Measurements from ENCODE around the gene MAP3K8.
A peak's percentile ranks its signal among the peaks of the same experiment; 100 is the strongest.

Gene MAP3K8

DNA sequence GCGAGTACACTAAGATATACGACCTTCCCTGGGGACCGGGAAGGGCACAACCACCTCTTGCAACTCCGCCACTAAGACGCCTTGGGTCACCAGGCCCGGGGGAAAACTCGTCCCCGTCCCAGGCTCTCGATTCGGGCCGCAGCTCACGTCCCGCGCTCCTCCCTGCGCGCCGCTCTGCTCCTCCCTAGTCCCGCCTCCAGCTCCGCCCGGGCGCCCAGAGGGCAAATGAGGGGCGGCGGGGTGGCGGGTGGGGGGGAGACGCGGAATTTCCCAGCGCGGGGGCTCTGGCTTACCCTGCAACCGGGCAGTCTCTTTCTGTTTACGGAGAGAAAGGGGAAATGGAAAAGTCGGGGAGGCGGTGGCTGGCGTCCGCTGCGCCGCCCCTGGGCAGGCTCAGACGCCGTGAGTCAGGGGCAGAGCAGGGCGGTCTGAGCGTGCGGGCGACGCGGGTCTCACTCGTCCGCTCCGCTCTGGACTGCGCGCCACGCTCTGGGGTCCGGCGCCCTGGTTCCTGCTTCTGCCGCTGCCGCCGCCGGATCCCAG is at the start of gene MAP3K8:
TSS of gene MAP3K8 (plus strand) at position 455 of the 543 bp plus-strand sequence. CDS start 4,755 bp downstream, outside the sequence.
- FAIRE-seq (peak; percentile 78), DNase-seq (ENCODE audit: extremely low spot score, insufficient read length, low read depth) (peak; percentile 71)

DNA sequence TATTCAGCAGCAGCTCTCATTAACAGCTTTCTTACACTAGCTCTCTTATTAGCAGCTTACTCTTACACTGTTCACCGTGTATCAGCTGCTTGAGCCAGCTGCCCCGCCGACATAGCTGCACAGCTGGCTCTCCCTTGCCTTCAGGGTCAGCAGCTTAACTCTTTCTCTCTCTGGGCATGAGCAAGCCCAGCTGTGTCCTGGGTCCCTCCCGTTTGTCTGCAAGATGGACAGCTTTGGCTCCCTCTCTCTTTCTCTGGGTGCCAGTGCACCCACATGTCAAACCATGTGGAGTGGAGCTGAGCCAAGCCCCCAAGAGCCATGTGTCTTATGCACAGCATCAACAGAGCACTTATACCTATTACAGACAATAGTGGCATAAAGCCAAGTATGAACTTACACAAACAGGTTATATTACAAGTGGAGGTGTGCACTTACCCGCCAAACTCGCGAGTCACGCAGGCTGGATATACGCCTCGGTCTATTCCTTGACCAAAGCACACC is 49.2 kb upstream of the MAP3K8 start:
- DNase-seq (ENCODE audit: extremely low spot score, insufficient read length, low read depth) (no peak), FAIRE-seq (no peak)

DNA sequence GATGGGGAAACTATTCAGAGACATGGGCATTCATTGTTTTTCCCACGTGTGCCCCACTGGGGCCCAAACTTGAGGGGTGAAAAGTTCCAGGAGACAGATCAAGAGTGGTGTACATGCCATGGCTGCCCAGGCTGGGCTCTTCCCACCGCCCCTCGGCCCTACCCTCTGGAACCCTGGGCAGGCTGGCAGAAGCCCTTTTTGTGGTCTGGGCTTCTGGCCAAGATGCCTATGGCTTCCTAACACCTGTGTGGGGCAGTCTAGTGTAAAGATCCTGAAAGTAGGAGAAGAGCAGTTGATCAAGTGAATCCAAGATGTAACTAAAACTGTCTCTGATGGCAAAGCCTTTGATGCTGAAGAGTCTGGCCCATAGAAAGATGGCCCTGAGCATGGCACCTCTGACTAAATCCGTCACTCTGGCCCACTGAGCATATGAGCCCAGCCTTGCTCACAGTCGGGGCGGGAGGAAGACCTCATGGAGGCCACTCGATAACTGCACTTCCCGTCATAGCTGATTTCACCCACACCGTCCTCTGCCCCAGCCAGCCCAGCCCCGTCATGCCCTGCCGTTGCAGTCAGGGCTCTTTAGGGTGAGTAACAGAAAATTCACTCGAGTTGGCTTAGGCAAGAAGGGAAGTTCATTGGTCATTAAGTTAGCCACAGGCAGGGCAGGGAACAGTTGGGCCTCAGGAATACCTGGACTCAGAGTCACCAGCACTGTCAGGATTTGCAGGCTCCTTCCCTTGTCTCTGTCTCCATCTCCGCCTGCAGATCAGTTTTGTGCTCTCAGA is 47.0 kb upstream of the MAP3K8 start:
- DNase-seq (ENCODE audit: extremely low spot score, insufficient read length, low read depth) (no peak), FAIRE-seq (no peak)

DNA sequence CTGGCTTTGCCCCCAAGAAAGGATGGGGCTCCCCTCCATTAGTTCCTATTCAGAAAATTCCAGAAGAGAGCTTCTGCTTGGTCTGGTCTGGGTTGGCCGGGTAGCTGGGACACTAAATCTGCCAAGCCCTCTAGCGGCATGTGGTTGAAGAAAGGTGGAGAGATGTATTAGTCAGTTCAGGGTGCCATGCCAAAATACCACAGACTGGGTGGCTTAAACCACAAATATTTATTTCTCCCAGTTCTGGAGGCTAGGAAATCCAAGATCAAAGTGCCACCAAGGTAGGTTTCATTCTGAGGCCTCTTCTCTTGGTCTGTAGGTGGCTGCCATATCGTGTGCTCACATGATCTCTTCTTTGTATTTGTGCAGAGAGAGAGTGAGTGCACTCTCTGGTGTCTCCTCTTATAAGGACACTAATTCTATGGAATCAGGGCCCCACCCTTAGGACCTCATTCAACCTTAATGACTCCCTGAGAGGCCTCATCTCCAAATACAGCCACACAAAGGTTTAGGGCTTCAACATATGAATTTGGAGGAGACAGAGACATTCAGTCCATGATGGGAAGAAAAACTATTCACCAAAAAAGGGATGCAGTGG is 46.2 kb upstream of the MAP3K8 start:
- DNase-seq (ENCODE audit: extremely low spot score, insufficient read length, low read depth) = no peak
- no peak for FAIRE-seq

DNA sequence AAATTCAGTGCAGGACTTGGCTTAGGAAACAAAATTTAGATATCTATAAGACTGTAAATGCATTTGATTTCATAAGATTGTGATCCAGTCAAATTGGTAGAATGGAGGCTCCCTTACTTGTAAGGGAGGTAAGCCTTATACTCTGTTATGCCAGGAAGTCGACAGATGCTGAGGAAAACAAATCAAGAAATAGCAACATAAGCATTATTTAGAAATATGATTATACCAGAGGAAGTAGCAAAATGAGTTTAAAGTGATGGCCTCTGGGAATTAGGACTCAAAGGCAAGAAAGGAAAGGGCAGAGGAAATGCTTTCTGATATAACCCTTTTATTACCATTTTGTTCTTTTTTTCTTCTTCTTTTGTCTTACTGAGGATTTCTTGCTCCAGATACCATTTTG is 44.4 kb upstream of the MAP3K8 start:
- DNase-seq (ENCODE audit: extremely low spot score, insufficient read length, low read depth) (no peak), FAIRE-seq (no peak)

DNA sequence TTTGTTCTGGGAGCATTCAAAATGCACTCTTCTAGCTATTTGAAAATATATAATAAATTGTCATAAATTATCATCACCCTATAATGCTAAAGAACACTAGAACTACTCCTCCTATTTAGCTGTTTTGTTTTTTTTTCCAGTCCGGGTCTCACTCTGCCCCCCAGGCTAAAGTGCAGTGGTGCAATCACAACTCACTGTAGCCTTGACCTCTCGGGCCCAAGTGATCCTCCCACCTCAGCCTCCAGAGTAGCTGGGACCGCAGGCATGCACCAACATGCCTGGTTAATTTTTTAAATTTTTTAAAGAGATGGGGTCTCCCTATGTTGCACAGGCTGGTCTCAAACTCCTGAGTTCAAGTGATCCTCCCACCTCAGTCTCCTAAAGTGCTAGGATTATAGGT is 43.8 kb upstream of the MAP3K8 start:
- DNase-seq (ENCODE audit: extremely low spot score, insufficient read length, low read depth) = no peak
- no peak for FAIRE-seq

GRCh38 chr10:30391266-30391665 is 42.7 kb upstream of the MAP3K8 start:
- DNase-seq (ENCODE audit: extremely low spot score, insufficient read length, low read depth) (no peak), FAIRE-seq (no peak)

GRCh38 chr10:30392564-30392990 is 41.4 kb upstream of the MAP3K8 start:
- DNase-seq (ENCODE audit: extremely low spot score, insufficient read length, low read depth) (peak; percentile 81), FAIRE-seq (peak; percentile 92)

DNA sequence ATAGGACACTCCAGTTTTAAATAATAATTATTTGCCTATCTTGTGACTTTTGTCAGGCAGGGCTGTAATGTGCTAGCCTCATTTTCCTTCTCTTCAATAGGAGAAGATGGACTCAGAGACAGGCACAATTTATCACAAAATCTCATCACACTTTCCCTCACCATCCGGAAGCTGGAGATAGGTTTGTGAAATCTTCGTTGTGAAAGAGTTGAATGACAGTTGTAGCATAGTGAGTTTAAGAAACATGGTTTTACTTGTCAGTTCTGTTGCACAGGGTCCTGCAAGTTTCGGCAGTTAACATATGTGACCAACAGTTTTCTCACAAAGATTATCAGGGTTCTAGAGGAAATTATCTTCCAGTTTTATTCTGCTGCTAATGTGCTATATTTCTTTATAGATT is 37.7 kb upstream of the MAP3K8 start:
- no peak for DNase-seq (ENCODE audit: extremely low spot score, insufficient read length, low read depth)
- no peak for FAIRE-seq

- no peak for FAIRE-seq
- no peak for DNase-seq (ENCODE audit: extremely low spot score, insufficient read length, low read depth)
Observed at GRCh38 chr10:30396698-30397097, 37.3 kb upstream of the MAP3K8 start.

GRCh38 chr10:30398193-30398592 is 35.8 kb upstream of the MAP3K8 start:
- FAIRE-seq (no peak), DNase-seq (ENCODE audit: extremely low spot score, insufficient read length, low read depth) (no peak)

DNA sequence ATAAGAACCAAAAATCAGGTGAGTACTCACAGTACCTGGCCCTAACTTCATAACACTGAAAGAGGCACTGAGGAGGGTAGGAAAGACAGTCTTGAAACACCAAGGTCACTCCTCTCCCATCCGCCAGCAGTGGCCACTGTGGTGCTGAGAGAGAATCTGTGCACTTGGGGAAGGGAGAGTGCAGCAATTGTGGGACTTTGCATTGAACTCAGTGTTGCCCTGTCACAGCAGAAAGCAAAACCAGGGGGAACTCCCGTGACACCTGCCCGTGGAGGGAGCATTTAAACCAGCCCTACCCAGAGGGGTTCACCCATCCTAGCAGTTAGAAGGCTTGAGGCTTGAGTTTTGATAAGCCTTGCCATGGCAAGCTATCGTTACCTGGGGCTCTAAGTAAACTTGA is 35.2 kb upstream of the MAP3K8 start:
- DNase-seq (ENCODE audit: extremely low spot score, insufficient read length, low read depth) = no peak
- FAIRE-seq = no peak

- FAIRE-seq (no peak), DNase-seq (ENCODE audit: extremely low spot score, insufficient read length, low read depth) (no peak)
Observed at GRCh38 chr10:30403494-30403893, 30.5 kb upstream of the MAP3K8 start.

- DNase-seq (ENCODE audit: extremely low spot score, insufficient read length, low read depth) (no peak), FAIRE-seq (no peak)
Observed at GRCh38 chr10:30404540-30404939, 29.4 kb upstream of the MAP3K8 start.

DNA sequence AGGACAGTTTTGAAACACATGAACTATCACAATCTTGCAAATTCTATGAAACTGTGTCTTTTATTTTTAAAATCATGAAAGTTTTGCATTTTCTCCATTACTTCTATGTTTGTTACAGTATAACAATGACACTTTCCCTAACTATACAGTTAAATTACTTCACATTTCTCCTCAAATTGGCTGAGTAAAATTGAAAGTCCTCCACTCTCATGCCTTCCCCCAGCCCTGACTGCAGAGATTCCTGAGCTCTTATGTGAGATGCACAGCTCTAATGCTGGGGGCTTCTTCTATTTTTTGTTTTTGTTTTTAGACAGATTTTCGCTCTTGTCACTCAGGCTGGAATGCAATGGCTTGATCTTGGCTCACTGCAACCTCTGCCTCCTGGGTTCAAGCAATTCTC is 22.7 kb upstream of the MAP3K8 start:
- DNase-seq (ENCODE audit: extremely low spot score, insufficient read length, low read depth) (no peak), FAIRE-seq (no peak)

DNA sequence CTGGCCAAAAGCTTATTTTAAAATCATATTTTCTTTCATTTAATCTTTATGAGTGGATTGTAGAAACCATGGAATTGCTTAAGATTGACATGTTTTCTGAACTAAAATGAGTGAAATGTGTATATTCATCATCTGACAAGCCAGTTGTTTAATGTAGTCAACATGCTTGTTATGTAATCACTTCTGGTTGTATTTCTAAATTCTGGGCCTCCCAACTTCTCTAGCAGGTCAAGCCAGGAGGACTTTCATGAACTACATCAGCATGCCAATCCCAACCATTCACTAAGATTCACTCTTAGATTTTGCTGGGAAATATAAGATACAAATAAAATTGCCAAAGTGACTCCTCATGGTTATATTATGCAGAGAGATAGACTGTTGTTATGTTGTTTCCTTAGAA is 21.1 kb upstream of the MAP3K8 start:
- FAIRE-seq (no peak), DNase-seq (ENCODE audit: extremely low spot score, insufficient read length, low read depth) (no peak)

DNA sequence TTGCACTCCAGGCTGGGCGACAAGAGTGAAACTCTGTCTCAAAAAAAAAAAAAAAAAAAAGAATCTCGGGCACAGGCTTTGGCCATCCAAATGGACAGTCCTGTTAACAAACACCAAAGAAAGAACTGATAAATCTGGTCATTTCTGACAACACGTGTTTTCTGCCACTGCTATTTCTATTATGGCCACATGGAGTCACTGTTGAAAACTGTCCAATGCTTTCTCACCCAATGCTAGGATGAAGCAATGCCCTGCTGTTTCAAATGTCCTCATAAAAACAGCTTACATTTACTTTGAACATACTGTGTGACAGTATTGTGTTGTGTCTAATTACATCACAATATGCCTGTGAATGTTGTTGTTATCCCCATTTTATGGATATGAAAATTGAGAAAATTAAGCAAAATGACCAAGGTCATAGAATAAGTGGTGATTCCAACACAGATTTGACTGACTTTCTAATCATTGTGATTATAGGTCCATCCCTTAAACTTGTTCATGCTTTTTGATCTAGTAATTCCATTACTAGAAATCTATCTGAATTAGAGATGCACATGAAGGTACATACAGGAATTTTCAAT is 19.9 kb upstream of the MAP3K8 start:
- no peak for DNase-seq (ENCODE audit: extremely low spot score, insufficient read length, low read depth)
- peak; percentile 96 for FAIRE-seq

GRCh38 chr10:30415593-30415992 is 18.4 kb upstream of the MAP3K8 start:
- DNase-seq (ENCODE audit: extremely low spot score, insufficient read length, low read depth) = no peak
- peak; percentile 62 for FAIRE-seq

- no peak for FAIRE-seq
Observed at GRCh38 chr10:30417301-30417700, 16.7 kb upstream of the MAP3K8 start.

GRCh38 chr10:30420266-30420665 is 13.7 kb upstream of the MAP3K8 start:
- no peak for DNase-seq (ENCODE audit: extremely low spot score, insufficient read length, low read depth)
- peak; percentile 77 for FAIRE-seq

More at GRCh38 chr10:30417301-30417700, 16.7 kb upstream of the MAP3K8 start:
- DNase-seq (ENCODE audit: extremely low spot score, insufficient read length, low read depth) = no peak

GRCh38 chr10:30420766-30421165 is 13.2 kb upstream of the MAP3K8 start:
- FAIRE-seq (peak; percentile 55), DNase-seq (ENCODE audit: extremely low spot score, insufficient read length, low read depth) (no peak)

All from GM18507 (cell line).